ENCODE data around the gene SGCD.
"Not testable (repeated sequence)": the region's sequence is repeated elsewhere in the genome, so short reads cannot be mapped to it uniquely, and the experiment has no call there.

SGCD gene

GRCh38 chr5:156647034-156647451 is 320.1 kb downstream of the SGCD start:
- no peak overlapping the region for H2BK120ac ChIP-seq (ENCODE audit: low read depth, low read length)
- H3K4me3 ChIP-seq (ENCODE audit: low read length in 2 of 2) = no peak overlapping the region
- no peak overlapping the region for H3K14ac ChIP-seq (ENCODE audit: low read length)
- H2BK15ac ChIP-seq (ENCODE audit: low read length) = no peak overlapping the region
- no peak overlapping the region for H2AK5ac ChIP-seq (ENCODE audit: low read depth, low read length)
- no peaks in the 10 kb centered on the region for H3K27me3 ChIP-seq (ENCODE audit: control insufficient read depth in 3 of 3, insufficient read depth in 3 of 3, low read depth in 1 of 3, low read length in 3 of 3)
- no peak overlapping the region for H3K23ac ChIP-seq (ENCODE audit: low read depth, low read length, poor library complexity)
- H3K4me1 ChIP-seq (ENCODE audit: control insufficient read depth in 2 of 2, insufficient read depth in 1 of 2, low read depth in 1 of 2, low read length in 2 of 2) = peaks cover 0 to 4% of the 10 kb centered on the region in 2 donors
- no peak overlapping the region for H2AFZ ChIP-seq (ENCODE audit: low read length)
- H3K79me1 ChIP-seq (ENCODE audit: low read depth, low read length) = no peaks in the 10 kb centered on the region
- peak; percentile 35 for DNase-seq (ENCODE audit: low spot score)
- no peaks in the 10 kb centered on the region for H3K9me3 ChIP-seq (replicated peaks in 1 of 2; ENCODE audit: control insufficient read depth in 2 of 2, insufficient read depth in 1 of 2, low read depth in 1 of 2, low read length in 2 of 2)
- no peak overlapping the region for H3K4me2 ChIP-seq (ENCODE audit: insufficient read depth, low read length, poor library complexity, severe bottlenecking)
- no peak overlapping the region for H4K91ac ChIP-seq (ENCODE audit: low read depth, low read length, poor library complexity)
- H2BK12ac ChIP-seq (ENCODE audit: low read length) = no peak overlapping the region
- H3K9ac ChIP-seq (ENCODE audit: low read depth, low read length, poor library complexity) = no peak overlapping the region
- H3K18ac ChIP-seq (ENCODE audit: low read length) = no peak overlapping the region
- peak overlapping the region; percentile 56 for H3K27ac ChIP-seq (replicated peaks; ENCODE audit: low read length)
- no peak overlapping the region for H4K8ac ChIP-seq (ENCODE audit: low read depth, low read length)
- WGBS, 2 donors (ENCODE audit: extremely low coverage in 2 of 2, insufficient read length in 2 of 2, insufficient replicate concordance in 1 of 2) = no CpG with 5 or more reads among the region's 4 CpGs
- H2BK5ac ChIP-seq (ENCODE audit: low read length) = no peak overlapping the region
- no peak overlapping the region for H3K4ac ChIP-seq (ENCODE audit: low read length)
- H3K36me3 ChIP-seq (replicated peaks in 1 of 2; ENCODE audit: control insufficient read depth in 2 of 2, insufficient read depth in 2 of 2, low read length in 2 of 2) = no peaks in the 10 kb centered on the region

GRCh38 chr5:156654444-156654843 is 327.5 kb downstream of the SGCD start:
- H3K23ac ChIP-seq (ENCODE audit: low read depth, low read length, poor library complexity) = no peak overlapping the region
- H2AK5ac ChIP-seq (ENCODE audit: low read depth, low read length) = no peak overlapping the region
- H3K27me3 ChIP-seq (ENCODE audit: control insufficient read depth in 3 of 3, insufficient read depth in 3 of 3, low read depth in 1 of 3, low read length in 3 of 3) = no peaks in the 10 kb centered on the region
- H3K4me3 ChIP-seq (ENCODE audit: low read length in 2 of 2) = no peak overlapping the region
- no peak overlapping the region for H3K14ac ChIP-seq (ENCODE audit: low read length)
- no peaks in the 10 kb centered on the region for H3K4me1 ChIP-seq (ENCODE audit: control insufficient read depth in 2 of 2, insufficient read depth in 1 of 2, low read depth in 1 of 2, low read length in 2 of 2)
- H3K9me3 ChIP-seq (replicated peaks in 1 of 2; ENCODE audit: control insufficient read depth in 2 of 2, insufficient read depth in 1 of 2, low read depth in 1 of 2, low read length in 2 of 2) = no peaks in the 10 kb centered on the region
- H4K8ac ChIP-seq (ENCODE audit: low read depth, low read length) = no peak overlapping the region
- no peak overlapping the region for H3K18ac ChIP-seq (ENCODE audit: low read length)
- no peak overlapping the region for H3K27ac ChIP-seq (replicated peaks; ENCODE audit: low read length)
- H3K36me3 ChIP-seq (replicated peaks in 1 of 2; ENCODE audit: control insufficient read depth in 2 of 2, insufficient read depth in 2 of 2, low read length in 2 of 2) = no peaks in the 10 kb centered on the region
- H2BK15ac ChIP-seq (ENCODE audit: low read length) = no peak overlapping the region
- H3K4me2 ChIP-seq (ENCODE audit: insufficient read depth, low read length, poor library complexity, severe bottlenecking) = no peak overlapping the region
- H4K91ac ChIP-seq (ENCODE audit: low read depth, low read length, poor library complexity) = no peak overlapping the region
- H2BK12ac ChIP-seq (ENCODE audit: low read length) = no peak overlapping the region
- no peak overlapping the region for H3K9ac ChIP-seq (ENCODE audit: low read depth, low read length, poor library complexity)
- no peak for DNase-seq (ENCODE audit: low spot score)
- H3K4ac ChIP-seq (ENCODE audit: low read length) = no peak overlapping the region
- no peak overlapping the region for H2BK5ac ChIP-seq (ENCODE audit: low read length)
- no peaks in the 10 kb centered on the region for H3K79me1 ChIP-seq (ENCODE audit: low read depth, low read length)
- H2BK120ac ChIP-seq (ENCODE audit: low read depth, low read length) = no peak overlapping the region
- H2AFZ ChIP-seq (ENCODE audit: low read length) = no peak overlapping the region

GRCh38 chr5:156655732-156656131 is 328.8 kb downstream of the SGCD start:
- Histone ChIP-seq H3K79me1 (ENCODE audit: low read depth, low read length) (no peaks in the 10 kb centered on the region), H4K91ac (ENCODE audit: low read depth, low read length, poor library complexity) (no peak overlapping the region), H3K14ac (ENCODE audit: low read length) (no peak overlapping the region), H3K4me3 (ENCODE audit: low read length in 2 of 2) (no peak overlapping the region), H3K4me2 (ENCODE audit: insufficient read depth, low read length, poor library complexity, severe bottlenecking) (no peak overlapping the region), H3K23ac (ENCODE audit: low read depth, low read length, poor library complexity) (no peak overlapping the region), H3K9me3 (replicated peaks in 1 of 2; ENCODE audit: control insufficient read depth in 2 of 2, insufficient read depth in 1 of 2, low read depth in 1 of 2, low read length in 2 of 2) (no peaks in the 10 kb centered on the region), H3K27ac (replicated peaks; ENCODE audit: low read length) (no peak overlapping the region), H3K36me3 (replicated peaks in 1 of 2; ENCODE audit: control insufficient read depth in 2 of 2, insufficient read depth in 2 of 2, low read length in 2 of 2) (no peaks in the 10 kb centered on the region), H3K4me1 (ENCODE audit: control insufficient read depth in 2 of 2, insufficient read depth in 1 of 2, low read depth in 1 of 2, low read length in 2 of 2) (no peaks in the 10 kb centered on the region), H3K18ac (ENCODE audit: low read length) (no peak overlapping the region), H3K9ac (ENCODE audit: low read depth, low read length, poor library complexity) (no peak overlapping the region), H2BK5ac (ENCODE audit: low read length) (no peak overlapping the region), H2BK15ac (ENCODE audit: low read length) (no peak overlapping the region), H3K27me3 (ENCODE audit: control insufficient read depth in 3 of 3, insufficient read depth in 3 of 3, low read depth in 1 of 3, low read length in 3 of 3) (no peaks in the 10 kb centered on the region), H3K4ac (ENCODE audit: low read length) (no peak overlapping the region), H2AK5ac (ENCODE audit: low read depth, low read length) (no peak overlapping the region), H2AFZ (ENCODE audit: low read length) (no peak overlapping the region), H2BK120ac (ENCODE audit: low read depth, low read length) (no peak overlapping the region), H4K8ac (ENCODE audit: low read depth, low read length) (no peak overlapping the region), H2BK12ac (ENCODE audit: low read length) (no peak overlapping the region)
- DNase-seq (ENCODE audit: low spot score) = no peak
- WGBS, 2 donors (ENCODE audit: extremely low coverage in 2 of 2, insufficient read length in 2 of 2, insufficient replicate concordance in 1 of 2) = no CpG with 5 or more reads among the region's 4 CpGs

GRCh38 chr5:156664832-156665231 is 337.9 kb downstream of the SGCD start:
- H3K4me1 ChIP-seq (ENCODE audit: control insufficient read depth in 2 of 2, insufficient read depth in 1 of 2, low read depth in 1 of 2, low read length in 2 of 2); H4K8ac ChIP-seq (ENCODE audit: low read depth, low read length); H2AFZ ChIP-seq (ENCODE audit: low read length); H3K14ac ChIP-seq (ENCODE audit: low read length); H3K27me3 ChIP-seq (ENCODE audit: control insufficient read depth in 3 of 3, insufficient read depth in 3 of 3, low read depth in 1 of 3, low read length in 3 of 3); H4K91ac ChIP-seq (ENCODE audit: low read depth, low read length, poor library complexity); H3K4me3 ChIP-seq (ENCODE audit: low read length in 2 of 2); H3K36me3 ChIP-seq (replicated peaks in 1 of 2; ENCODE audit: control insufficient read depth in 2 of 2, insufficient read depth in 2 of 2, low read length in 2 of 2); H3K4ac ChIP-seq (ENCODE audit: low read length); H2BK15ac ChIP-seq (ENCODE audit: low read length); H3K27ac ChIP-seq (replicated peaks; ENCODE audit: low read length); H3K79me1 ChIP-seq (ENCODE audit: low read depth, low read length); H3K9ac ChIP-seq (ENCODE audit: low read depth, low read length, poor library complexity); H2AK5ac ChIP-seq (ENCODE audit: low read depth, low read length); H3K4me2 ChIP-seq (ENCODE audit: insufficient read depth, low read length, poor library complexity, severe bottlenecking); H3K23ac ChIP-seq (ENCODE audit: low read depth, low read length, poor library complexity); H2BK5ac ChIP-seq (ENCODE audit: low read length); H2BK120ac ChIP-seq (ENCODE audit: low read depth, low read length); H3K9me3 ChIP-seq (replicated peaks in 1 of 2; ENCODE audit: control insufficient read depth in 2 of 2, insufficient read depth in 1 of 2, low read depth in 1 of 2, low read length in 2 of 2); DNase-seq (ENCODE audit: low spot score); H3K18ac ChIP-seq (ENCODE audit: low read length); H2BK12ac ChIP-seq (ENCODE audit: low read length): not testable (repeated sequence)
- no CpG with 5 or more reads among the region's 10 CpGs for WGBS, 2 donors (ENCODE audit: extremely low coverage in 2 of 2, insufficient read length in 2 of 2, insufficient replicate concordance in 1 of 2)

All from neuronal stem cell (in vitro differentiated cells).